ENCODE results near the gene BIK.

DNA sequence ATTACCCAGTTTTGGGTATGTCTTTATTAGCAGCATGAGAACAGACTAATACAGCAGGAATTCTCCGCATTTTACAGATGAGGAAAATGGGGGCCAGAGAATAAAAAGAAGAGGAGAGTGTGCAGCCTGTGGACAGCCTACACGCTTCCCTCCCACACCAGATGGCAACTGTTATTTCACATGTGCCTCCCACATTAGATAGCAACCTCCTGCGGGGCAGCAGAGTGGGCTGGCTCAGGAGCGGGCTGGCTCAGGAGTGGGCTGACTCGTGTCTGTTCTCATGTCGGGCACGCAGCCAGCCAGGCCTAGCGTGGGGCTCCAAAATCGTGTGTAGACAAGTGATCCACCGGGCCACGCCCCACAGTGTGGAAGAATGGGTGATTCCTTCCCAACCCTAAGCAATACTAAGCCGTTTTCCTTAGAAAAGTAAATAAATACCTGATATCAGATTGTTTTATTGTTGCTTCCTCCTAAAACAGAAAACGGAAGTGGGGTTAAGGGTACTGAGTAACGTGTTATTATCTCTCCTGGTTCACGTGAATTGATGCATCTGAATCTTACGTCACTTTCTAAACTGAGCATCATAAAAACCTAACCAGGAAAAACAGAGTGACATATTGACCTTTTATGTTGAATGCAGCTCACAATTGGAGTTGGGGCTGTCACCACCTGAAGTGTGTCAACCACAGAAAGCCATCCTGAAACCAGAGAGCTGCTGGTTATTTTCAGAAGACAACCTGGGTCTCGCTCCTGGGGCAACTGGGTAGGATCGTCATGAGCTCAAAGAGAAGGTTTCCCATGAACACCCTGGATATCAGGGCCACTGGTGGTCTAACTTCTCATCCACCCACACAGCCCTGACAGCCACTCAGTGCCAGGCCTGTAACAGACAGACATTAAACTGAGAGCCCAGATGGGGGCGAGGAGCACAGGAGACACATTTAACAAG lies 24.6 kb upstream of the BIK start:
- TF ChIP-seq, protein P1, sequence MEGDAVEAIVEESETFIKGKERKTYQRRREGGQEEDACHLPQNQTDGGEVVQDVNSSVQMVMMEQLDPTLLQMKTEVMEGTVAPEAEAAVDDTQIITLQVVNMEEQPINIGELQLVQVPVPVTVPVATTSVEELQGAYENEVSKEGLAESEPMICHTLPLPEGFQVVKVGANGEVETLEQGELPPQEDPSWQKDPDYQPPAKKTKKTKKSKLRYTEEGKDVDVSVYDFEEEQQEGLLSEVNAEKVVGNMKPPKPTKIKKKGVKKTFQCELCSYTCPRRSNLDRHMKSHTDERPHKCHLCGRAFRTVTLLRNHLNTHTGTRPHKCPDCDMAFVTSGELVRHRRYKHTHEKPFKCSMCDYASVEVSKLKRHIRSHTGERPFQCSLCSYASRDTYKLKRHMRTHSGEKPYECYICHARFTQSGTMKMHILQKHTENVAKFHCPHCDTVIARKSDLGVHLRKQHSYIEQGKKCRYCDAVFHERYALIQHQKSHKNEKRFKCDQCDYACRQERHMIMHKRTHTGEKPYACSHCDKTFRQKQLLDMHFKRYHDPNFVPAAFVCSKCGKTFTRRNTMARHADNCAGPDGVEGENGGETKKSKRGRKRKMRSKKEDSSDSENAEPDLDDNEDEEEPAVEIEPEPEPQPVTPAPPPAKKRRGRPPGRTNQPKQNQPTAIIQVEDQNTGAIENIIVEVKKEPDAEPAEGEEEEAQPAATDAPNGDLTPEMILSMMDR (IDR thresholded peaks at IDR 0.05): no peak
- no peak for TF ChIP-seq EP300 (IDR thresholded peaks at IDR 0.05)

Measured in stomach (tissue), 4 donors.